ENCODE results near the gene CALHM6. TPM values are rescaled to one million over a fixed set of nuclear protein-coding genes. Genes with fewer than 3 reads are reported as not detected.
A peak's percentile ranks its signal among the peaks of the same experiment; 100 is the strongest.

Gene CALHM6
- total and polyA plus RNA-seq, 10 of the 15 experiments (the other 5 are each of a cell fraction or from before 2014, with no cell fraction given) = 0.15 to 3.4 (median 1.3) TPM

GRCh38 chr6:116476002-116476678 is 15.0 kb downstream of the CALHM6 start (continued):
- no peak for TF ChIP-seq ZBTB4 (CRISPR knock-in tag; IDR thresholded peaks at IDR 0.05)
- 0 out of 3 replicates have a peak, but pooled peaks of 1 of the 2 experiments have one; percentile 33 for TF ChIP-seq EGR1 (IDR thresholded peaks at IDR 0.05; ENCODE audit: borderline replicate concordance in 1 of 2, low read depth in 2 of 2, low read length in 2 of 2)
- no peak for TF ChIP-seq NR2C1 (IDR thresholded peaks at IDR 0.05)
- TF ChIP-seq POLR2AphosphoS2 (IDR thresholded peaks at IDR 0.05; ENCODE audit: low read depth, low read length) = no peak
- TF ChIP-seq MTA3 (IDR thresholded peaks at IDR 0.05; ENCODE audit: borderline replicate concordance, low read length) = peak; percentile 64; the same call in 1 of the 2 replicates
- peak; percentile 61; the same call in 1 of the 2 replicates for TF ChIP-seq SREBF1 (IDR thresholded peaks at IDR 0.05; ENCODE audit: low read length)
- TF ChIP-seq SMAD5 (IDR thresholded peaks at IDR 0.05; ENCODE audit: low read depth) = no peak
- no peak for TF ChIP-seq RAD21 (IDR thresholded peaks at IDR 0.05; ENCODE audit: insufficient read depth, low read depth, low read length)
- no peak for TF ChIP-seq NR2C2 (IDR thresholded peaks at IDR 0.05; ENCODE audit: borderline replicate concordance, control insufficient read depth, insufficient read length, low read depth)
- no peak for TF ChIP-seq HDAC2 (IDR thresholded peaks at IDR 0.05)
- TF ChIP-seq EP300 (IDR thresholded peaks at IDR 0.05; ENCODE audit: borderline replicate concordance in 1 of 2, control insufficient read depth in 1 of 2, low read depth in 2 of 2, low read length in 2 of 2) = 0 out of 4 replicates have a peak, but pooled peaks of 1 of the 2 experiments have one; percentile 17
- TF ChIP-seq MLLT1 (IDR thresholded peaks at IDR 0.05) = 0 out of 2 replicates have a peak, but pooled peaks have one; percentile 56
- no peak for TF ChIP-seq ZBTB33 (IDR thresholded peaks at IDR 0.05)
- TF ChIP-seq CREB1 (IDR thresholded peaks at IDR 0.05; ENCODE audit: low read depth) = no peak
- no peak for TF ChIP-seq IRF3 (IDR thresholded peaks at IDR 0.05)
- TF ChIP-seq RB1 (IDR thresholded peaks at IDR 0.05; ENCODE audit: borderline replicate concordance) = no peak
- TF ChIP-seq CREM (IDR thresholded peaks at IDR 0.05; ENCODE audit: low read depth) = peak; percentile 40; the same call in 1 of the 2 replicates
- no peak for TF ChIP-seq RCOR1 (conservative IDR thresholded peaks at IDR 0.05; ENCODE audit: low read depth, low read length)

Data from GM12878 (cell line).